Measurements from ENCODE around the gene SPTLC2.
"Not testable (repeated sequence)": the region's sequence is repeated elsewhere in the genome, so short reads cannot be mapped to it uniquely, and the experiment has no call there.

The SPTLC2 gene

GRCh38 chr14:77603031-77603430 is 13.4 kb downstream of the SPTLC2 start:
- Histone ChIP-seq H3K27ac (ENCODE audit: low read depth, low read length) (no peak overlapping the region), H3K27me3 (ENCODE audit: control insufficient read depth in 1 of 2, insufficient read depth in 2 of 2, low read length in 2 of 2) (no peaks in the 10 kb centered on the region), H3K9me3 (ENCODE audit: low read length) (no peaks in the 10 kb centered on the region), H3K4me3 (ENCODE audit: low read depth in 1 of 2, low read length in 2 of 2) (no peak overlapping the region), H3K9ac (ENCODE audit: low read length) (no peak overlapping the region), H3K36me3 (ENCODE audit: insufficient read depth, low read length) (no peaks in the 10 kb centered on the region), H3K4me1 (ENCODE audit: insufficient read depth, low read length) (peaks cover 9% of the 10 kb centered on the region)

- no peak overlapping the region for H3K27ac ChIP-seq (ENCODE audit: low read depth, low read length)
Measured at GRCh38 chr14:77601846-77602619, 14.4 kb downstream of the SPTLC2 start.

GRCh38 chr14:77599889-77600288 is 16.5 kb downstream of the SPTLC2 start:
- Histone ChIP-seq H3K27ac (ENCODE audit: low read depth, low read length) (no peak overlapping the region), H3K36me3 (ENCODE audit: insufficient read depth, low read length) (peaks cover 11% of the 10 kb centered on the region), H3K4me3 (ENCODE audit: low read depth in 1 of 2, low read length in 2 of 2) (no peak overlapping the region), H3K27me3 (ENCODE audit: control insufficient read depth in 1 of 2, insufficient read depth in 2 of 2, low read length in 2 of 2) (no peaks in the 10 kb centered on the region), H3K9ac (ENCODE audit: low read length) (no peak overlapping the region), H3K4me1 (ENCODE audit: insufficient read depth, low read length) (no peaks in the 10 kb centered on the region), H3K9me3 (ENCODE audit: low read length) (no peaks in the 10 kb centered on the region)

More at GRCh38 chr14:77601846-77602619, 14.4 kb downstream of the SPTLC2 start:
- Histone ChIP-seq H3K4me3 (ENCODE audit: low read depth in 1 of 2, low read length in 2 of 2) (no peak overlapping the region), H3K36me3 (ENCODE audit: insufficient read depth, low read length) (no peaks in the 10 kb centered on the region), H3K27me3 (ENCODE audit: control insufficient read depth in 1 of 2, insufficient read depth in 2 of 2, low read length in 2 of 2) (no peaks in the 10 kb centered on the region), H3K9me3 (ENCODE audit: low read length) (no peaks in the 10 kb centered on the region), H3K4me1 (ENCODE audit: insufficient read depth, low read length) (peaks cover 9% of the 10 kb centered on the region), H3K9ac (ENCODE audit: low read length) (no peak overlapping the region)

GRCh38 chr14:77598366-77599070 is 17.9 kb downstream of the SPTLC2 start:
- Histone ChIP-seq H3K9me3 (ENCODE audit: low read length) (no peaks in the 10 kb centered on the region), H3K4me3 (ENCODE audit: low read depth in 1 of 2, low read length in 2 of 2) (no peak overlapping the region), H3K4me1 (ENCODE audit: insufficient read depth, low read length) (no peaks in the 10 kb centered on the region), H3K36me3 (ENCODE audit: insufficient read depth, low read length) (peaks cover 11% of the 10 kb centered on the region), H3K27ac (ENCODE audit: low read depth, low read length) (no peak overlapping the region), H3K27me3 (ENCODE audit: control insufficient read depth in 1 of 2, insufficient read depth in 2 of 2, low read length in 2 of 2) (no peaks in the 10 kb centered on the region), H3K9ac (ENCODE audit: low read length) (no peak overlapping the region)

GRCh38 chr14:77593501-77593961 is 22.9 kb downstream of the SPTLC2 start:
- H3K27me3 ChIP-seq (ENCODE audit: control insufficient read depth in 1 of 2, insufficient read depth in 2 of 2, low read length in 2 of 2), result no peaks in the 10 kb centered on the region
- no peaks in the 10 kb centered on the region for H3K4me1 ChIP-seq (ENCODE audit: insufficient read depth, low read length)
- peaks cover 11% of the 10 kb centered on the region for H3K36me3 ChIP-seq (ENCODE audit: insufficient read depth, low read length)
- H3K9ac ChIP-seq (ENCODE audit: low read length), result no peak overlapping the region
- no peak overlapping the region for H3K4me3 ChIP-seq (ENCODE audit: low read depth in 1 of 2, low read length in 2 of 2)
- H3K9me3 ChIP-seq (ENCODE audit: low read length), result no peaks in the 10 kb centered on the region
- H3K27ac ChIP-seq (ENCODE audit: low read depth, low read length), result no peak overlapping the region

DNA sequence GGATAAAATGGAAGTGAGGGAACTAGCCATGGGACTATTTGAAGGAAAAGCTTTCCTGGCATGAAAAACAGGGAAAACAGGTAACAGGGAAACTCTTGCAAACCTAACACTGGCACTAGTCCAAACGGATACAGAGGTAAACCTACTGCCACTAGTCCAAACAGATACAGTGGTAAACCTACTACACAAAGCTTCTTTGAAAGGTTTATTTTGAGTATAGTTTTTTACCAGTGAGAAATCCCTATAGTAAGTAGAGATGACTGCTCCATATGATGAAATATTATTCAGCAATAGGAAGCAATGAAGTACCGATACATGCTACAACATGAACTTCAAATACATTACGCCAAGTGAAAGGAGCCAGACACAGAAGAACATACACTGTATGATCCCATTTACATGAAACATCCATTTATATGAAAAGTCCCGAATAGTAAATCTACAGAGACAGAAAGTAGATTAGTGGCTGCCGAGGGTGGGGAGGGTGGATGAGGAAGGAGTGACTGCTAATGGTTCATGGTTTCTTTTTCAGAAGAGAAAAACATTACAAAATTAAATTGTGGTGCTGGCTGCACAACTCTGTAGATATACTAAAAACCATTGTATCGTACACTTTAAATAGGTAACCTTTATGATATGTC is 25.5 kb downstream of the SPTLC2 start:
- Histone ChIP-seq H3K36me3 (ENCODE audit: insufficient read depth, low read length) (peaks cover 5% of the 10 kb centered on the region), H3K9me3 (ENCODE audit: low read length) (no peaks in the 10 kb centered on the region), H3K4me1 (ENCODE audit: insufficient read depth, low read length) (no peaks in the 10 kb centered on the region), H3K27me3 (ENCODE audit: control insufficient read depth in 1 of 2, insufficient read depth in 2 of 2, low read length in 2 of 2) (no peaks in the 10 kb centered on the region), H3K4me3 (ENCODE audit: low read depth in 1 of 2, low read length in 2 of 2) (no peak overlapping the region), H3K27ac (ENCODE audit: low read depth, low read length) (no peak overlapping the region), H3K9ac (ENCODE audit: low read length) (no peak overlapping the region)

- no peak overlapping the region for H3K4me3 ChIP-seq (ENCODE audit: low read depth in 1 of 2, low read length in 2 of 2)
- H3K9me3 ChIP-seq (ENCODE audit: low read length), result no peaks in the 10 kb centered on the region
- H3K27ac ChIP-seq (ENCODE audit: low read depth, low read length), result no peak overlapping the region
- H3K4me1 ChIP-seq (ENCODE audit: insufficient read depth, low read length), result no peaks in the 10 kb centered on the region
- H3K36me3 ChIP-seq (ENCODE audit: insufficient read depth, low read length), result no peaks in the 10 kb centered on the region
- no peak overlapping the region for H3K9ac ChIP-seq (ENCODE audit: low read length)
- H3K27me3 ChIP-seq (ENCODE audit: control insufficient read depth in 1 of 2, insufficient read depth in 2 of 2, low read length in 2 of 2), result no peaks in the 10 kb centered on the region
Measured at GRCh38 chr14:77589099-77589498, 27.3 kb downstream of the SPTLC2 start.

GRCh38 chr14:77588411-77589025 is 27.9 kb downstream of the SPTLC2 start:
- not testable (repeated sequence) for H3K4me1 ChIP-seq (ENCODE audit: insufficient read depth, low read length); H3K36me3 ChIP-seq (ENCODE audit: insufficient read depth, low read length); H3K4me3 ChIP-seq (ENCODE audit: low read depth in 1 of 2, low read length in 2 of 2); H3K9me3 ChIP-seq (ENCODE audit: low read length); H3K9ac ChIP-seq (ENCODE audit: low read length); H3K27ac ChIP-seq (ENCODE audit: low read depth, low read length); H3K27me3 ChIP-seq (ENCODE audit: control insufficient read depth in 1 of 2, insufficient read depth in 2 of 2, low read length in 2 of 2)

- H3K4me1 ChIP-seq (ENCODE audit: insufficient read depth, low read length), result no peaks in the 10 kb centered on the region
- no peaks in the 10 kb centered on the region for H3K36me3 ChIP-seq (ENCODE audit: insufficient read depth, low read length)
- H3K27me3 ChIP-seq (ENCODE audit: control insufficient read depth in 1 of 2, insufficient read depth in 2 of 2, low read length in 2 of 2), result no peaks in the 10 kb centered on the region
- H3K9ac ChIP-seq (ENCODE audit: low read length), result no peak overlapping the region
- H3K9me3 ChIP-seq (ENCODE audit: low read length), result no peaks in the 10 kb centered on the region
- H3K27ac ChIP-seq (ENCODE audit: low read depth, low read length), result no peak overlapping the region
- no peak overlapping the region for H3K4me3 ChIP-seq (ENCODE audit: low read depth in 1 of 2, low read length in 2 of 2)
Measured at GRCh38 chr14:77585385-77585784, 31.1 kb downstream of the SPTLC2 start.

DNA sequence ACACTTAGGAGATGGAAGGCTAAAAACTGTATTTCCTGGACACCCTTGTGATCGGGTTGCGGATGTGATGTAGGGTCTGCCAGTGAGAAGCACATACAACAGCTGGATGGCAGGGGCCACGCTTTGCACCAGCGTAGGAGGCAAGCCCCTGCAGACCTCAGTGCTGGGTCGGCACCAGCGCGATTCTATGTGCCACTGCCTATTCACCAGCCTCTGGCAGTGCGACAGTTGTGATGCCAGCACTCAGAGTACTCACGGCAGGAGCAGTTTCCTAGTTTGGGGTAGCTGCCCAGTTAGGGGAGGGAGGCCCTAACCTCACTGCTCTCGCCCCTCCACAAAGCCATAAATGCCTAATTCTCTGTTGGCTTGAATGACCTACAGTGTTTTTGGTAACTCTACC is 31.6 kb downstream of the SPTLC2 start:
- Histone ChIP-seq H3K27me3 (ENCODE audit: control insufficient read depth in 1 of 2, insufficient read depth in 2 of 2, low read length in 2 of 2) (no peaks in the 10 kb centered on the region), H3K4me3 (ENCODE audit: low read depth in 1 of 2, low read length in 2 of 2) (no peak overlapping the region), H3K9ac (ENCODE audit: low read length) (no peak overlapping the region), H3K9me3 (ENCODE audit: low read length) (no peaks in the 10 kb centered on the region), H3K36me3 (ENCODE audit: insufficient read depth, low read length) (no peaks in the 10 kb centered on the region), H3K27ac (ENCODE audit: low read depth, low read length) (no peak overlapping the region), H3K4me1 (ENCODE audit: insufficient read depth, low read length) (no peaks in the 10 kb centered on the region)

GRCh38 chr14:77583657-77584056 is 32.8 kb downstream of the SPTLC2 start:
- no peaks in the 10 kb centered on the region for H3K9me3 ChIP-seq (ENCODE audit: low read length)
- no peaks in the 10 kb centered on the region for H3K36me3 ChIP-seq (ENCODE audit: insufficient read depth, low read length)
- no peaks in the 10 kb centered on the region for H3K27me3 ChIP-seq (ENCODE audit: control insufficient read depth in 1 of 2, insufficient read depth in 2 of 2, low read length in 2 of 2)
- H3K4me3 ChIP-seq (ENCODE audit: low read depth in 1 of 2, low read length in 2 of 2), result no peak overlapping the region
- H3K4me1 ChIP-seq (ENCODE audit: insufficient read depth, low read length), result no peaks in the 10 kb centered on the region
- no peak overlapping the region for H3K9ac ChIP-seq (ENCODE audit: low read length)
- H3K27ac ChIP-seq (ENCODE audit: low read depth, low read length), result no peak overlapping the region

Measured in muscle layer of colon (tissue), 2 donors.